Trophoblast cell (in vitro differentiated cells and primary cell): ENCODE data around the gene SLC6A8.
A peak's percentile ranks its signal among the peaks of the same experiment; 100 is the strongest.
"Not testable (repeated sequence)": the region's sequence is repeated elsewhere in the genome, so short reads cannot be mapped to it uniquely, and the experiment has no call there.

Experiments used
- DNase-seq, 2 donors: peaks; one replicate each; pipeline ENCODE4 v3.0.0-alpha.2; 2016
- H2AFZ ChIP-seq: 2 replicates; pipeline ENCODE4 v1.6.1; 2013; ENCODE audit warnings: low read length, moderate library complexity, mild to moderate bottlenecking; ENCODE audit not compliant: insufficient read depth, poor library complexity
- H2AK5ac ChIP-seq: 2 replicates; pipeline ENCODE4 v1.6.1; 2013; ENCODE audit warnings: mild to moderate bottlenecking, low read length
- H2BK120ac ChIP-seq: 2 replicates; pipeline ENCODE4 v1.6.1; 2013; ENCODE audit warnings: low read length, mild to moderate bottlenecking, moderate library complexity; ENCODE audit not compliant: insufficient read depth, poor library complexity
- H2BK12ac ChIP-seq: 2 replicates; pipeline ENCODE4 v1.6.1; 2013; ENCODE audit warnings: mild to moderate bottlenecking, low read length, moderate library complexity
- H2BK5ac ChIP-seq: 2 replicates; pipeline ENCODE4 v1.6.1; 2013; ENCODE audit warnings: low read length, low read depth, moderate library complexity, mild to moderate bottlenecking; ENCODE audit not compliant: poor library complexity
- H3K14ac ChIP-seq: 2 replicates; pipeline ENCODE4 v1.6.1; 2013; ENCODE audit warnings: mild to moderate bottlenecking, low read length
- H3K18ac ChIP-seq: 2 replicates; pipeline ENCODE4 v1.6.1; 2013; ENCODE audit warnings: mild to moderate bottlenecking, low read length
- H3K23ac ChIP-seq: 2 replicates; pipeline ENCODE4 v1.6.1; 2013; ENCODE audit warnings: low read length
- H3K27ac ChIP-seq: 2 replicates; pipeline ENCODE4 v1.5.1; 2013; ENCODE audit warnings: low read depth, mild to moderate bottlenecking, inconsistent platforms, low read length, moderate library complexity
- H3K27me3 ChIP-seq: 2 replicates; pipeline ENCODE4 v1.6.1; 2013; ENCODE audit warnings: inconsistent platforms, mild to moderate bottlenecking, low read length, moderate library complexity; ENCODE audit not compliant: insufficient read depth
- H3K36me3 ChIP-seq, 2 experiments: 1 replicate in 1 of 2; 2 replicates in 1 of 2; pipeline ENCODE4 v1.6.1; 2013; ENCODE audit warnings: low read length in 2 of 2, mild to moderate bottlenecking in 2 of 2, moderate library complexity in 1 of 2; ENCODE audit not compliant: insufficient read depth in 2 of 2, control insufficient read depth in 1 of 2
- H3K4ac ChIP-seq: 2 replicates; pipeline ENCODE4 v1.6.1; 2013; ENCODE audit warnings: low read depth, mild to moderate bottlenecking, low read length, moderate library complexity
- H3K4me1 ChIP-seq, 2 experiments: 1 replicate in 1 of 2; 2 replicates in 1 of 2; pipeline ENCODE4 v1.6.1; 2013; ENCODE audit warnings: low read length in 2 of 2, mild to moderate bottlenecking in 2 of 2, moderate library complexity in 1 of 2; ENCODE audit not compliant: insufficient read depth in 2 of 2, control insufficient read depth in 1 of 2
- H3K4me2 ChIP-seq: 2 replicates; pipeline ENCODE4 v1.6.1; 2013; ENCODE audit warnings: inconsistent platforms, mild to moderate bottlenecking, low read length, moderate library complexity
- H3K4me3 ChIP-seq: 2 replicates; pipeline ENCODE4 v1.5.1; 2013; ENCODE audit warnings: mild to moderate bottlenecking, low read depth, low read length, inconsistent platforms
- H3K79me1 ChIP-seq: one replicate; pipeline ENCODE4 v1.6.1; 2013; ENCODE audit warnings: low read length
- H3K79me2 ChIP-seq: 2 replicates; pipeline ENCODE4 v1.6.1; 2013; ENCODE audit warnings: low read length, mild to moderate bottlenecking; ENCODE audit not compliant: control insufficient read depth, insufficient read depth, poor library complexity
- H3K9ac ChIP-seq: 2 replicates; pipeline ENCODE4 v1.6.1; 2013; ENCODE audit warnings: mild to moderate bottlenecking, low read length
- H3K9me3 ChIP-seq: 2 replicates; pipeline ENCODE4 v1.6.1; 2013; ENCODE audit warnings: low read depth, mild to moderate bottlenecking, control low read depth, inconsistent platforms, low read length; ENCODE audit not compliant: insufficient read depth
- H4K12ac ChIP-seq: 2 replicates; pipeline ENCODE4 v1.6.1; 2013; ENCODE audit warnings: low read depth, mild to moderate bottlenecking, low read length, moderate library complexity
- H4K8ac ChIP-seq: 2 replicates; pipeline ENCODE4 v1.6.1; 2013; ENCODE audit warnings: low read depth, mild to moderate bottlenecking, low read length, moderate library complexity
- H4K91ac ChIP-seq: one replicate; pipeline ENCODE4 v1.6.1; 2013; ENCODE audit warnings: low read depth, mild to moderate bottlenecking, low read length, moderate library complexity
- WGBS: extraction: QIAGEN DNeasy Blood & Tissue Kit; methylation state at CpG from one replicate; pipeline ENCODE4 v1.1.7; 2013; ENCODE audit warnings: missing lambda C conversion rate; ENCODE audit not compliant: insufficient read length, insufficient coverage; ENCODE audit errors: extremely low coverage; 5-methylcytosine and 5-hydroxymethylcytosine counted together

SLC6A8 gene

DNA sequence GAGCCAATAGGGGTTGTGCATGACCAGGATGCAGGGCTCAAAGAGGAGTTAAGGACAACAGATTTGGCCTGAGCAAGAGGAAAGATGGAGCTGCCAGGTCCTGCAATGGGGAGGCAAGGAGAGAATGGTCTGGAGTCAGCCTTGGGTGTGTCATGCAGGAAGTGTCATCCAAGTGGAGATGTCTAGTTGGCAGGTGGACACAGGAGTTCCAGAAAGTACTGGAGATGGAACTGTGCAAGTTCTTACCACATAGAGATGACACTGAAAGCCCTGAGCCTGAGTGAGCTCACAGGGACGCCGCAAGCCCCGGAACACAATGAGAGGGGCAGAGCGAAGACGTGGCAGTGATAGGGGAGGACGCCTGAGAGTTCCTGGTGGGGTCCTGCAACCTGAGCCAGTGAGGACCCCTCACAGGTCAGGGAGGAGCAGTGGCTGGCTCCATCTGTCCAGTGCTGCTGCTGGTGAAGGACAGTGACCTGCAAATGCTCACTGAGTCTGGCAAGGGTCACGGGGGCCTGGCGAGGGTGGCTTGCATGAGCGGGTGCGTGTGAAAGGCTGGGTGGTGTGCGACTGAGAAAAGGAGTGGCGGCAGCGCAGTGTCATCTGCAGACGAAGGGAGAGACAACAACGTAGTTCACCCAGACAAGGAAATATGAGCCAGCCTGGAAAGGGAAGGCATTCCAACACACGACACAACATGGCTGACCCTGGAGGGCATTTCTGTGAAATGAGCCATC lies 9.4 kb downstream of the SLC6A8 start:
- not testable (repeated sequence) for H3K4me3 ChIP-seq, H3K9me3 ChIP-seq, H3K9ac ChIP-seq, H3K4me2 ChIP-seq, H3K14ac ChIP-seq, H3K18ac ChIP-seq, H3K27ac ChIP-seq, H2AFZ ChIP-seq, H4K91ac ChIP-seq, H3K79me1 ChIP-seq, H3K4me1 ChIP-seq, H3K27me3 ChIP-seq, H3K79me2 ChIP-seq, H3K4ac ChIP-seq, H4K12ac ChIP-seq, H2BK120ac ChIP-seq, H3K23ac ChIP-seq, H2BK5ac ChIP-seq, H2AK5ac ChIP-seq, H2BK12ac ChIP-seq, H4K8ac ChIP-seq
- H3K36me3 ChIP-seq, result peaks cover 43 to 51% of the 10 kb centered on the region in 2 experiments
- peak; percentile 65 to 79 for DNase-seq
- no CpG with 5 or more reads among the region's 16 CpGs for WGBS

DNA sequence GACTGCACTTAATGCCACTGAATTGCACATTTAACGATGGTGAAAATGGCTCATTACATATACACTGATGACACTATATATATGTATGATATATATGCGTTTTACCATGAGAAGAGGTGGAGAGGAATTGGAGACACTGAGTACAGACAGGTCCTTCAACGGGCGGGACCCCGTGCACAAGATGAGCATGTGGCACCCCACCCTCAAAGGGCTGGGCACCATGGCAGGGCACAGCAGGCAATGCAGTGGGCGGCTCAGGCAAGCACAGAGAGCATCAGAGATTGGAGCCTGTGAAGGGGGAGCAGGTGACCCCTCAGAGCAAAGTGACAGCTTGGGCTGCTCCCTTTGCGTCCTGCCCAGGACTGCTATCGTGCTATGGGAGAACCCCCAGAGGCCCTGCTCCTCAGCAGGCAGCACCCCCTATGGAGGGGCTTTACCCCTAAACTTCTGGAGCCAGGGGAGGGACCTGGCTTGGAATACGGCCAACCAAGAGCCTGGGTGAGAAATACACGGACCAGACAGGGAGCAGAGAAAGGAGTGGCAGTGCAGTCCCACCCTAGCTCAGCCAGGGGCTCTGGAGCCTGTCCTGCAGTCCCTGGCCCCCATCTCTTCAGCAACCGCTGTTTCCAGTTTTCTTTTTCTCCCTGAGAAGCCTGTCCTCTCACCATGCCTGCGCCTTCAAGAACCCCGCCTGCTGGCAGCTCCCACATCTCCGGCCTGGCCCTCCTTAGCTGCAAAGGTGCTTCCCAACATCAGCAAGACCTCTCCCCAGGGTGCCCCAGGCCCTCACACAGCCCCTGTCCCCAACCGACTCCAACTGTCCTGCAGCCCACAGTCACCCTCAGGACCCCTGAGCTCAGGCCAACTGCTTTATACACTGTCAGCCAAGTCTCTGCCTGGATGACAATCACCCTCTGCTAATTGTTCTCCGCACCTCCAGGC lies 10.5 kb downstream of the SLC6A8 start:
- Histone ChIP-seq H3K4me1 (peaks cover 3 to 4% of the 10 kb centered on the region in 2 experiments), H3K79me1 (no peaks in the 10 kb centered on the region), H2BK5ac (no peak overlapping the region), H2AK5ac (no peak overlapping the region), H3K27me3 (no peaks in the 10 kb centered on the region), H4K8ac (no peak overlapping the region), H3K9ac (no peak overlapping the region), H3K4me3 (no peak overlapping the region), H3K18ac (no peak overlapping the region), H3K4me2 (no peak overlapping the region), H2BK120ac (no peak overlapping the region), H2AFZ (no peak overlapping the region), H3K4ac (no peak overlapping the region), H3K14ac (no peak overlapping the region), H2BK12ac (no peak overlapping the region), H3K27ac (no peak overlapping the region), H3K9me3 (no peaks in the 10 kb centered on the region), H3K23ac (no peak overlapping the region), H3K36me3 (peaks cover 53 to 59% of the 10 kb centered on the region in 2 experiments), H3K79me2 (no peaks in the 10 kb centered on the region), H4K12ac (no peak overlapping the region), H4K91ac (no peak overlapping the region)
- WGBS, result no CpG with 5 or more reads among the region's 16 CpGs
- DNase-seq, result no peak

DNA sequence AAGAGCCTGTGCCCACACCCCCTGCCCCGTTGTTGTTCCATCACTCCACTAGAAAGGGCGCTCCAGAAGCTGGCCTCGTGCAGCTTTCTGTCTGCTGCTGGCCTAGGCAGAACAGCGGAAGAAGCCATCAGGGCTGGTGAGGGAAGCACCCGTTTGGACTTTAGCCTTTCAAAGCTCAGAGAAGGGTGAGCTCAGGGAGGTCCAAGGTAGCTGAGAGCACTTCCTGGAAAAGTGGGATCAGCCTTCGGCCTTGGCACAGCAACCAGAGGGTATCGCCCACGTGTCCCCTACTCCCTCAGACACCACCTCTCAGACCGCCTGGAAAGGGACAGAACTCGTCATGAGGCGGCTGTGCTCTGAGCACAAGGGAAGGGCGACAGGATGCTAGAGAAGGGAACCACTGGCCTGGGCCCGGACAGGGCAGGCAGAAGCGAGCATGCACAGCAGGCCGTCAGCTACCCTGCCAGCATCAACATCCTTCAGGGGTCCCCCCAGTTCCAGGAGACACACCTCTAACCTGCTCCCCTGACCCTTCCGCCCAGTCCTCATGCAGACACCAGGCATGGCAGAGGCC lies 11.6 kb downstream of the SLC6A8 start:
- H3K14ac ChIP-seq, H2BK12ac ChIP-seq, H3K9ac ChIP-seq, H3K4me3 ChIP-seq, H2AK5ac ChIP-seq, H2BK5ac ChIP-seq, H2AFZ ChIP-seq, H3K27ac ChIP-seq, H3K79me1 ChIP-seq, H3K4me2 ChIP-seq, H3K18ac ChIP-seq, H3K27me3 ChIP-seq, H2BK120ac ChIP-seq, H3K4me1 ChIP-seq, H3K79me2 ChIP-seq, H3K23ac ChIP-seq, H3K9me3 ChIP-seq, H4K91ac ChIP-seq, H4K12ac ChIP-seq, H4K8ac ChIP-seq, DNase-seq, H3K4ac ChIP-seq: not testable (repeated sequence)
- no CpG with 5 or more reads among the region's 16 CpGs for WGBS
- peaks cover 63 to 65% of the 10 kb centered on the region in 2 experiments for H3K36me3 ChIP-seq

DNA sequence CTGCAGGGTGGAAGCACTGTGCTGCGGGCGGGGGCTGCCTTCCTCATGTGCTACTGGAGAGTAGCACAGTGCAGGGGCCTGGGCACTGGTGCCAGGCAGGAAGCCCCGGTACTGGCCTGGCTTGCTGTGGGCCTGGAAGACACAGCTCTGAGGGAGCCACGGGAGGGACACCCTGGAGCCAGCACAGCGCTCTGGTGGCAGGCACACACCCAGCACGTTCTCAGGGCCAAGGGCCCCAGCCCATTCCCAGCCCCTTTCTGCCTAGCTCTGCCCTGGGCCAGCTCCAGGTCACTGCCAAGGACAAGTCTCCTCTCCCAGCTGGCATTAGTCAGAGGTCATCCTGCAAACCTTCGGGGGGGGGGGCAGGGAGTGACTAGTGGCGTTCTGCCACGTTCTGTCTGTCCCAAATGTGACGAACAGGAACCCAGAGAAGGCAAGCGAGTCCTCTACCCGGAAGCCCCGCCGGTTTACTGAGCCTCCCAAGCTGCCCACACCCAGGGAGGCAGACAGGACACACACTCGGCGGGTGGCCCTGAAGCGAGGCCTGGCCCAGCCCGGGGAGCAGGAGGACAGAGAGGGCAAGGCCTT lies 12.2 kb downstream of the SLC6A8 start:
- not testable (repeated sequence) for H2AFZ ChIP-seq, H2BK120ac ChIP-seq, H3K9me3 ChIP-seq, H3K27ac ChIP-seq, H3K23ac ChIP-seq, H2AK5ac ChIP-seq, H3K18ac ChIP-seq, H3K14ac ChIP-seq, H3K4me3 ChIP-seq, H4K12ac ChIP-seq, H3K4ac ChIP-seq, H3K4me2 ChIP-seq, DNase-seq, H3K27me3 ChIP-seq, H3K79me1 ChIP-seq, H2BK12ac ChIP-seq, H3K9ac ChIP-seq, H4K8ac ChIP-seq, H4K91ac ChIP-seq, H3K4me1 ChIP-seq, H3K79me2 ChIP-seq, H2BK5ac ChIP-seq
- no CpG with 5 or more reads among the region's 18 CpGs for WGBS
- H3K36me3 ChIP-seq, result peaks cover 65 to 68% of the 10 kb centered on the region in 2 experiments
